Activated T-cell treated with anti-CD3 and anti-CD28 coated beads for 48 hours (primary cell): ENCODE results near the gene TIMM29.

Experiments used
- DNase-seq: peaks from one replicate; pipeline ENCODE4 v3.0.0-alpha.2; 2020; ENCODE audit warnings: low read depth

Gene TIMM29

GRCh38 chr19:10928563-10929401 is at the start of gene TIMM29, which contains the start of gene YIPF2:
Gene TIMM29, plus strand, starts transcription at chr19:10928811. Its CDS starts 12 bp downstream, at chr19:10928823.
Gene YIPF2, minus strand, starts transcription at chr19:10928639. Its CDS starts 229 bp downstream, at chr19:10928410.
- peak; percentile 93 for DNase-seq

GRCh38 chr19:10881403-10882107 is 47.1 kb upstream of the TIMM29 start:
- DNase-seq: no peak

- DNase-seq: no peak
These were observed 46.5 kb upstream of the TIMM29 start for GRCh38 chr19:10882108-10882457.

GRCh38 chr19:10884274-10884673 is 44.3 kb upstream of the TIMM29 start:
- no peak for DNase-seq

GRCh38 chr19:10885201-10886169 is 43.1 kb upstream of the TIMM29 start:
- no peak for DNase-seq

GRCh38 chr19:10887616-10888367 is 40.8 kb upstream of the TIMM29 start:
- DNase-seq: no peak

GRCh38 chr19:10888421-10888866 is 40.2 kb upstream of the TIMM29 start:
- no peak for DNase-seq

- no peak for DNase-seq
These were observed 38.7 kb upstream of the TIMM29 start for GRCh38 chr19:10889880-10890279.

- DNase-seq: no peak
These were observed 37.1 kb upstream of the TIMM29 start for GRCh38 chr19:10891405-10892086.

- no peak for DNase-seq
These were observed 36.4 kb upstream of the TIMM29 start for GRCh38 chr19:10892256-10892655.

GRCh38 chr19:10894911-10895213 is 33.7 kb upstream of the TIMM29 start:
- no peak for DNase-seq

- DNase-seq: no peak
These were observed 33.2 kb upstream of the TIMM29 start for GRCh38 chr19:10895363-10895762.

- no peak for DNase-seq
These were observed 32.7 kb upstream of the TIMM29 start for GRCh38 chr19:10895920-10896319.

GRCh38 chr19:10896851-10897526 is 31.6 kb upstream of the TIMM29 start:
- DNase-seq: no peak

- no peak for DNase-seq
These were observed 30.0 kb upstream of the TIMM29 start for GRCh38 chr19:10898633-10899032.

- no peak for DNase-seq
These were observed 29.4 kb upstream of the TIMM29 start for GRCh38 chr19:10899151-10899653.

- DNase-seq: no peak
These were observed 20.7 kb upstream of the TIMM29 start for GRCh38 chr19:10907925-10908324.

GRCh38 chr19:10908380-10908960 is 20.1 kb upstream of the TIMM29 start:
- DNase-seq: no peak

- DNase-seq: no peak
These were observed 16.8 kb upstream of the TIMM29 start for GRCh38 chr19:10911579-10912363.
